ENCODE results near the gene LIMK2.

DNA sequence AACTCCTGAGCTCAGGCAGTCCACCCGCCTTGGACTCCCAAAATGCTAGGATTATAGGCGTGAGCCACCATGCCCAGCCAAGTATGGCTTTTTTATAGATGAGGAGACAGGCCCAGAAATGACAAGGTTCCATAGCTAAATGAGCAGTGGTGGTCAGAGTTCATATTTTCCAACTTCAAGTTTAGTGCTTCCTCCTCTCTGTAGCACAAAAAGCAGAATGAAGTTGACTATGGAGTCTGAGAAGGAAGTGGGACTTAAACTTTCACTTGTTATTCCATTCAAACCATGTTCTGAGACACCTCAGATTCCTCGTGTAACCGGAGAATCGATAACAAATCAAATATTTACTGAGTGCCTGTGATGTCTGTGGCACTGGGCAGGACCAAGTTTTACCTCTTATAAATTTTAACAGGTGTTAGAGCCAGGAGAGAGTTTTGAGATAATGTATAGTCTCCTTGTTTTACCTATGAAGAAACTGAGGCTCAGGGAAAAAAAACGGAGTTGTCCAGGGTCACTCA lies 3.0 kb downstream of the LIMK2 start:
- TF ChIP-seq, protein P1, sequence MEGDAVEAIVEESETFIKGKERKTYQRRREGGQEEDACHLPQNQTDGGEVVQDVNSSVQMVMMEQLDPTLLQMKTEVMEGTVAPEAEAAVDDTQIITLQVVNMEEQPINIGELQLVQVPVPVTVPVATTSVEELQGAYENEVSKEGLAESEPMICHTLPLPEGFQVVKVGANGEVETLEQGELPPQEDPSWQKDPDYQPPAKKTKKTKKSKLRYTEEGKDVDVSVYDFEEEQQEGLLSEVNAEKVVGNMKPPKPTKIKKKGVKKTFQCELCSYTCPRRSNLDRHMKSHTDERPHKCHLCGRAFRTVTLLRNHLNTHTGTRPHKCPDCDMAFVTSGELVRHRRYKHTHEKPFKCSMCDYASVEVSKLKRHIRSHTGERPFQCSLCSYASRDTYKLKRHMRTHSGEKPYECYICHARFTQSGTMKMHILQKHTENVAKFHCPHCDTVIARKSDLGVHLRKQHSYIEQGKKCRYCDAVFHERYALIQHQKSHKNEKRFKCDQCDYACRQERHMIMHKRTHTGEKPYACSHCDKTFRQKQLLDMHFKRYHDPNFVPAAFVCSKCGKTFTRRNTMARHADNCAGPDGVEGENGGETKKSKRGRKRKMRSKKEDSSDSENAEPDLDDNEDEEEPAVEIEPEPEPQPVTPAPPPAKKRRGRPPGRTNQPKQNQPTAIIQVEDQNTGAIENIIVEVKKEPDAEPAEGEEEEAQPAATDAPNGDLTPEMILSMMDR (IDR thresholded peaks at IDR 0.05 in 8 of 11, conservative IDR thresholded peaks at IDR 0.05 in 3 of 11), result no peak
- TF ChIP-seq POLR2A (IDR thresholded peaks at IDR 0.05) (no peak), POLR2AphosphoS5 (IDR thresholded peaks at IDR 0.05) (no peak)

Data from spleen (tissue), 7 donors.